K562 (cell line): ENCODE results near the gene TMTC4. TPM values are rescaled to one million over a fixed set of nuclear protein-coding genes. Genes with fewer than 3 reads are reported as not detected.
A peak's percentile ranks its signal among the peaks of the same experiment; 100 is the strongest.

Experiments
- CCAR2 ChIP-seq: fragments of 200-400 bp; formaldehyde crosslinking; IDR thresholded peaks from 2 replicates; pipeline ENCODE4 v1.6.1; 2017; ENCODE audit warnings: mild to moderate bottlenecking, low read depth, low read length
- CHD7 ChIP-seq: fragments of 200-600 bp; sonication (generic); IDR thresholded peaks from one replicate; pipeline ENCODE4 v1.6.1; 2012; ENCODE audit warnings: mild to moderate bottlenecking, low read depth, low read length, inconsistent platforms
- DMBX1 ChIP-seq: fragments of 250-450 bp; sonication (Bioruptor Pico); IDR thresholded peaks from 2 replicates; pipeline ENCODE4 v1.8.0; 2022; ENCODE audit warnings: inconsistent platforms, mild to moderate bottlenecking, moderate library complexity, borderline replicate concordance
- GABPA ChIP-seq: fragments of 200-800 bp; sonication (Bioruptor generic); conservative IDR thresholded peaks from 2 replicates; pipeline ENCODE4 v1.6.1; 2016; ENCODE audit warnings: low read depth, missing genetic modification characterization, missing compliant biosample characterization
- KDM5B ChIP-seq: fragments of 200-600 bp; sonication (generic); IDR thresholded peaks from 2 replicates; pipeline ENCODE4 v1.6.1; 2012; ENCODE audit warnings: low read depth, mild to moderate bottlenecking, moderate library complexity, low read length, control low read depth, inconsistent platforms; ENCODE audit not compliant: insufficient replicate concordance
- RAD21 ChIP-seq, 2 experiments: fragments of 250-450 bp in 1 of 2; fragments of 450-650 bp in 1 of 2; sonication (Bioruptor Pico) in 1 of 2; formaldehyde crosslinking in 1 of 2; IDR thresholded peaks in 1 of 2; conservative IDR thresholded peaks in 1 of 2; 2 replicates each; pipeline versions ENCODE4 v1.4.0 to v1.8.0; 2020 to 2022; ENCODE audit warnings: mild to moderate bottlenecking in 2 of 2, moderate library complexity in 1 of 2
- SRSF9 ChIP-seq: fragments of 200-400 bp; formaldehyde crosslinking; IDR thresholded peaks from 2 replicates; pipeline ENCODE4 v1.6.1; 2017; ENCODE audit warnings: low read depth, low read length, borderline replicate concordance
- TEAD4 ChIP-seq, 2 experiments: sonication (generic) in 1 of 2; formaldehyde crosslinking in 1 of 2; IDR thresholded peaks; 2 replicates each; pipeline versions ENCODE4 v1.6.1 to v1.8.0; 2012 to 2022; ENCODE audit warnings: borderline replicate concordance in 1 of 2, inconsistent platforms in 1 of 2, low read length in 1 of 2, mild to moderate bottlenecking in 1 of 2, missing genetic modification reagents in 1 of 2
- THRA ChIP-seq: fragments of 450-650 bp; IDR thresholded peaks from 2 replicates; pipeline ENCODE4 v1.6.1; 2017; ENCODE audit warnings: mild to moderate bottlenecking, moderate library complexity
- TOE1 ChIP-seq, 2 experiments: fragments of 450-650 bp in 1 of 2; sonication (generic) in 1 of 2; formaldehyde crosslinking in 1 of 2; IDR thresholded peaks; 2 replicates each; pipeline versions ENCODE4 v1.7.1 to v1.8.0; 2016 to 2022; ENCODE audit warnings: borderline replicate concordance in 2 of 2, mild to moderate bottlenecking in 2 of 2, antibody characterized with exemption in 1 of 2, inconsistent platforms in 1 of 2, low read depth in 1 of 2, missing genetic modification reagents in 1 of 2, moderate library complexity in 1 of 2
- polyA plus RNA-seq, 8 experiments: library from polyadenylated mRNA; depleted of rRNA in 4 of 8; stranded (reverse) in 5 of 8; unstranded in 3 of 8; fragments of >200 nt; fragmentation: Nextera tagmentation in 2 of 8; fragmentation: Illumina TruSeq in 1 of 8; extraction: Ambion mirVana in 2 of 8; extraction: Trizol in 1 of 8; gene quantifications; 2 replicates each; pipeline versions ENCODE4 v1.2.1 to v1.2.3, GENCODE V29; 2011 to 2014; ENCODE audit warnings: inconsistent platforms in 1 of 8, missing spikeins in 1 of 8
- total RNA-seq, 7 experiments: library from RNA; depleted of rRNA in 6 of 7; stranded (reverse); fragments of >200 nt in 6 of 7; fragmentation: Illumina TruSeq in 2 of 7; extraction: Trizol in 2 of 7; gene quantifications; 2 replicates each; pipeline versions ENCODE4 v1.2.1 to v1.2.3, GENCODE V29; 2011 to 2021; ENCODE audit warnings: low replicate concordance in 1 of 7

TMTC4 gene
- total and polyA plus RNA-seq, 9 of the 15 experiments (the other 6 are each of a cell fraction or from before 2014, with no cell fraction given): 3.5 to 16.7 (median 11.8) TPM

- TF ChIP-seq KDM5B: no peak
- TF ChIP-seq RAD21 (CRISPR knock-in tag; conservative IDR thresholded peaks at IDR 0.05 in 1 of 2, IDR thresholded peaks at IDR 0.05 in 1 of 2): peak in 1 of 2 experiments; percentile 29; a peak in 2 of 4 replicates
- no peak for TF ChIP-seq CCAR2
- TF ChIP-seq TOE1 (IDR thresholded peaks at IDR 0.05; ENCODE audit: borderline replicate concordance): no peak
- no peak for TF ChIP-seq TOE1 (CRISPR knock-in tag; IDR thresholded peaks at IDR 0.05; ENCODE audit: borderline replicate concordance, low read depth)
- TF ChIP-seq THRA: no peak
- TF ChIP-seq TEAD4 (IDR thresholded peaks at IDR 0.05; ENCODE audit: low read length): no peak
- no peak for TF ChIP-seq TEAD4 (CRISPR knock-in tag; IDR thresholded peaks at IDR 0.05; ENCODE audit: borderline replicate concordance)
- no peak for TF ChIP-seq SRSF9
- TF ChIP-seq DMBX1 (CRISPR knock-in tag): peak; percentile 85
- no peak for TF ChIP-seq CHD7
- peak; percentile 82 for TF ChIP-seq GABPA (tag)
Observed at GRCh38 chr13:100588331-100589177, 86.0 kb downstream of the TMTC4 start, which contains the start of gene GGACT (continued).
